Transverse colon (tissue), 4 donors: ENCODE data around the gene MND1. TPM values are rescaled to one million over a fixed set of nuclear protein-coding genes. Genes with fewer than 3 reads are reported as not detected.

Experiments
- DNase-seq: peaks from one replicate; pipeline ENCODE4 v3.0.0-alpha.2; 2019
- H3K27ac ChIP-seq, 4 donors: fragments of 200-600 bp; sonication (generic); 2 replicates each; pipeline ENCODE4 v1.5.1; 2016 to 2018; ENCODE audit warnings: inconsistent platforms in 4 of 4
- H3K27me3 ChIP-seq: fragments of 200-600 bp; sonication (generic); 2 replicates; pipeline ENCODE4 v1.5.1; 2017; ENCODE audit warnings: inconsistent platforms
- H3K36me3 ChIP-seq, 4 donors: fragments of 200-600 bp; sonication (generic); 2 replicates each; pipeline ENCODE4 v1.5.1; 2017 to 2019; ENCODE audit warnings: inconsistent platforms in 4 of 4
- H3K4me1 ChIP-seq, 4 donors: fragments of 200-600 bp; sonication (generic); 2 replicates each; pipeline ENCODE4 v1.5.1; 2017 to 2020; ENCODE audit warnings: inconsistent platforms in 4 of 4
- H3K4me3 ChIP-seq, 4 donors: fragments of 200-600 bp; sonication (generic); 1 replicate in 1 of 4; 2 replicates in 3 of 4; pipeline versions ENCODE4 v1.5.1 to v1.6.1; 2017 to 2019; ENCODE audit warnings: inconsistent platforms in 4 of 4
- H3K9me3 ChIP-seq, 2 donors: fragments of 200-600 bp; sonication (generic); 2 replicates each; pipeline ENCODE4 v1.5.1; 2017 to 2019; ENCODE audit warnings: inconsistent platforms in 2 of 2
- EP300 ChIP-seq: sonication (generic); formaldehyde crosslinking; IDR thresholded peaks from one replicate; pipeline ENCODE4 v1.6.1; 2017; ENCODE audit warnings: antibody characterized with exemption, low read depth
- POLR2A ChIP-seq: fragments of 450-650 bp; IDR thresholded peaks from one replicate; pipeline ENCODE4 v1.6.1; 2016; ENCODE audit warnings: antibody characterized with exemption, mild to moderate bottlenecking, moderate library complexity
- POLR2AphosphoS5 ChIP-seq, 3 donors: sonication (generic); formaldehyde crosslinking; IDR thresholded peaks; one replicate each; pipeline ENCODE4 v1.6.1; 2016; ENCODE audit warnings: antibody characterized with exemption in 3 of 3
- WGBS, 2 donors: methylation state at CpG; one replicate each; pipeline ENCODE4 v1.1.5; 2018; ENCODE audit warnings: low coverage in 1 of 2; 5-methylcytosine and 5-hydroxymethylcytosine counted together
- in situ Hi-C, 4 donors: fragments of 200-750 bp; cut with MboI; loops; one replicate each; pipeline versions ENCODE4 v1.15.0 to v1.15.1; 2017; ENCODE audit warnings: low sequenced_read_pairs in 3 of 4, low pct_ligation_motif_present in 1 of 4, low pct_unique_long_range_greater_than_20kb in 1 of 4
- intact Hi-C: fragments of 100-400 bp; cut with DNase I; formaldehyde crosslinking; loops from one replicate; pipeline ENCODE4 v1.15.1; 2023; ENCODE audit warnings: low total_unique reads
- total RNA-seq, 4 donors: library from RNA; depleted of rRNA; stranded (reverse); fragments of >200 nt; gene quantifications; one replicate each; pipeline ENCODE4 v1.1.0, GENCODE V29; 2016
- TF ChIP-seq, protein P1 (sequence below), 5 experiments: fragments of 200-600 bp in 3 of 5; fragments of 450-650 bp in 2 of 5; sonication (generic) in 3 of 5; IDR thresholded peaks; 1 replicate in 2 of 5; 2 replicates in 3 of 5; pipeline ENCODE4 v1.5.1; 2016 to 2017; ENCODE audit warnings: antibody characterized with exemption in 5 of 5, inconsistent platforms in 3 of 5, mild to moderate bottlenecking in 2 of 5, moderate library complexity in 1 of 5

MND1 gene
- total RNA-seq, 4 donors from 2014 or later, result 0.80 to 3.2 (median 1.4) TPM; not detected in 1

DNA sequence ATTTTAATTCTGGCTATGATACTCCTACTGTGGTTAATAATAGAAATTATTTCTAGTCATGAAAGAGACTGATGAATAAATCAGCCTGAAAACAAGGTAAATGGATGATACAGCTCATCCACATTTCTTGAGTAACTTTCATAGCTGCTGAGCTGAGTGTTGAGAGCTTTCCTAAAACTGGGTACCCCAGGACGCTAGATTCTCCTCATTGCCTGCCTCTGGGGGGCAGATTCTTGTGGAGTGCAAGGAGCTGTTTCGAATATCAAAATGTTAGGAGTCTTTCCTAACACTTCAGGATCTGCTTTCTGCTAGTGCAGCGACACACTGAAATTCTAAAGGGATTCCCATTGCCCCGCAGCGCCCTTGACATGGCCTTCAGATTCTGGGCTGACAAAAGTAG, 2.1 kb downstream of the MND1 start:
- Histone ChIP-seq H3K27ac (no peak overlapping the region), H3K4me3 (no peak overlapping the region), H3K27me3 (no peaks in the 10 kb centered on the region), H3K9me3 (no peaks in the 10 kb centered on the region), H3K36me3 (no peaks in the 10 kb centered on the region), H3K4me1 (peaks cover 0 to 18% (median 6%) of the 10 kb centered on the region in 4 donors)
- no peak for TF ChIP-seq EP300
- TF ChIP-seq, protein P1, sequence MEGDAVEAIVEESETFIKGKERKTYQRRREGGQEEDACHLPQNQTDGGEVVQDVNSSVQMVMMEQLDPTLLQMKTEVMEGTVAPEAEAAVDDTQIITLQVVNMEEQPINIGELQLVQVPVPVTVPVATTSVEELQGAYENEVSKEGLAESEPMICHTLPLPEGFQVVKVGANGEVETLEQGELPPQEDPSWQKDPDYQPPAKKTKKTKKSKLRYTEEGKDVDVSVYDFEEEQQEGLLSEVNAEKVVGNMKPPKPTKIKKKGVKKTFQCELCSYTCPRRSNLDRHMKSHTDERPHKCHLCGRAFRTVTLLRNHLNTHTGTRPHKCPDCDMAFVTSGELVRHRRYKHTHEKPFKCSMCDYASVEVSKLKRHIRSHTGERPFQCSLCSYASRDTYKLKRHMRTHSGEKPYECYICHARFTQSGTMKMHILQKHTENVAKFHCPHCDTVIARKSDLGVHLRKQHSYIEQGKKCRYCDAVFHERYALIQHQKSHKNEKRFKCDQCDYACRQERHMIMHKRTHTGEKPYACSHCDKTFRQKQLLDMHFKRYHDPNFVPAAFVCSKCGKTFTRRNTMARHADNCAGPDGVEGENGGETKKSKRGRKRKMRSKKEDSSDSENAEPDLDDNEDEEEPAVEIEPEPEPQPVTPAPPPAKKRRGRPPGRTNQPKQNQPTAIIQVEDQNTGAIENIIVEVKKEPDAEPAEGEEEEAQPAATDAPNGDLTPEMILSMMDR (IDR thresholded peaks at IDR 0.05), result no peak
- TF ChIP-seq POLR2AphosphoS5 (IDR thresholded peaks at IDR 0.05), result no peak
- no peak for TF ChIP-seq POLR2A
- in situ Hi-C loops (loop anchor here in 3 of 4 donors (5.0 to 25.0 kb wide), 3 partner anchors 226 to 241 kb away; no protein-coding TSS in a partner anchor), intact Hi-C loops (loop anchor here (10.0 kb wide), 2 partner anchors 298 to 408 kb away; no protein-coding TSS in a partner anchor)
- no peak for DNase-seq
- WGBS, 2 donors, result 88 to 100% methylated on average over 1 to 5 of the region's 5 CpGs

DNA sequence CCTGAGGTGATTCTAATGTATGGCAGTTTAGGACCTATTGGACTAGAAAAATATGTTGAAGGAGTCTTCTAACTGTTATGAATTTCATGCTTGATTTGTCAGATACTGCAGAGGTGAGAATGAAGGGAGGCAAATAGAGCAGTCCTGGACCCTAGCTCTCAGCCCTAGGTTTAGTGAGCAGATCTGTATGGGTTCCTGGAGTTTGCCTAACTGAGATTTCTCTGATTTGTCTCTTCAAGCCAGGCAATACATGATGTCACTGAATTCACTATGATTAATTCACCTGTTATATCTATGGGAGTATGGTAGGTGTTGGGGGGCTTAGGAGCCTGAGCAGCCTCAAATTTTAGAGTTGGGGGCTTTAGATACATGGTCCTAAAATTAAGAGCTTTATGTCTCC, 2.6 kb downstream of the MND1 start:
- H3K9me3 ChIP-seq, result no peaks in the 10 kb centered on the region
- no peak overlapping the region for H3K4me3 ChIP-seq
- no peak overlapping the region for H3K27ac ChIP-seq
- TF ChIP-seq POLR2A (no peak), EP300 (no peak), POLR2AphosphoS5 (IDR thresholded peaks at IDR 0.05) (no peak)
- TF ChIP-seq, protein P1 (IDR thresholded peaks at IDR 0.05), result no peak
- DNase-seq, result no peak
- in situ Hi-C loops, result loop anchor here in 3 of 4 donors (5.0 to 25.0 kb wide), 3 partner anchors 225 to 240 kb away; no protein-coding TSS in a partner anchor
- H3K36me3 ChIP-seq, result no peaks in the 10 kb centered on the region
- intact Hi-C loops, result loop anchor here (10.0 kb wide), 2 partner anchors 298 to 408 kb away; no protein-coding TSS in a partner anchor
- no peaks in the 10 kb centered on the region for H3K27me3 ChIP-seq
- H3K4me1 ChIP-seq, result peaks cover 0 to 12% (median 6%) of the 10 kb centered on the region in 4 donors

DNA sequence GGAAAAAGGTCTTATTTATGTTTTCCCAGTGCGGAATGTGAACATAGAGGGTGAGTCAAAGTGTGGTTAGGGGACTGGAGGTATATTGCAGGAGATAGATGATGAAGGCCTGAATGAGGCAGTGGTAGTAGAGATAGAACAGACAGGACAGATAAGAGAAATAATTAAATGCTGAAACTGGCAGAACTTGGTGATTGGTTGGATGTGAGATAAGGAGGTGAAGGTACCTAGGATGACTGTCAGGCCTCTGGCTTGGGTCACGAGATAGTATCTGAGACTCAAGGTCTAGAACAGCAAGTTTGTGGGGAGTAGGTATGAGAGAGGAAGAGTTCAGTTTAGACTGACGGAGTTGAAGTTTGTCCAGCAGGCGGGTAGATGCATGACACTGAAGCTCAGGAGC, 3.5 kb downstream of the MND1 start:
- in situ Hi-C loops (loop anchor here in 3 of 4 donors (5.0 to 25.0 kb wide), 3 partner anchors 224 to 239 kb away; no protein-coding TSS in a partner anchor), intact Hi-C loops (loop anchor here (10.0 kb wide), 2 partner anchors 297 to 407 kb away; no protein-coding TSS in a partner anchor)
- TF ChIP-seq EP300 (no peak), POLR2AphosphoS5 (IDR thresholded peaks at IDR 0.05) (no peak), POLR2A (no peak)
- TF ChIP-seq, protein P1 (IDR thresholded peaks at IDR 0.05), result no peak
- Histone ChIP-seq H3K36me3 (no peaks in the 10 kb centered on the region), H3K4me3 (no peak overlapping the region), H3K27ac (no peak overlapping the region), H3K27me3 (no peaks in the 10 kb centered on the region), H3K4me1 (peaks cover 0 to 12% (median 6%) of the 10 kb centered on the region in 4 donors), H3K9me3 (no peaks in the 10 kb centered on the region)
- WGBS, 2 donors, result 91 to 98% methylated on average over 4 of the region's 4 CpGs
- no peak for DNase-seq

DNA sequence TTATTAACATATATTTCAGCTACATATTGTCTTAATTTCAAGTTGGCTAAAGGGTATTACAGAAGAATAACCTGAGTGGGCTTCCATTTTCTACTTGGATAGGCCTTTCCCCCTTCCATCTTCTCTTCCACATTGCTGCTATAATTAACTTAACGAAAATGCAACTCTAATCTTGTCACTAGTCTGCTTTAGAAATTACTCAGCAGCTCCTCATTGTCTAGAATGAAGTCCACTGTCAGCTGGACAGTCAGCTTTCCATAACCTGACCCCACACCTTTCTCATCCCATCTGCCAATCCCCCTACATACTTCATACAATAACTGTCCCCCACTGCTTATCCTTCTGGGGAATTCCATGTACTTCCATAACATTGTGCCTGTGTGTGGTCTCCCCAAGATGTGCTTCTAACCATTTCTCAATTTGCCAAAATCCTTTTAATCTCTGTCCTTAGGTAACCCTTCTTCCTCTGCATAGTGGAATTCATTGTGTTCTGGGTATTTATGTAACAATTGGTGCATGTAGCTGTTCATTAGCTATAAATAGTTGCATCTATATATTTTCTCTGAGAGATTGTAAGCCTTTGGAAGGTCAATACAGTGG, 4.8 kb downstream of the MND1 start:
- Histone ChIP-seq H3K9me3 (no peaks in the 10 kb centered on the region), H3K27ac (no peak overlapping the region), H3K36me3 (no peaks in the 10 kb centered on the region), H3K27me3 (no peaks in the 10 kb centered on the region), H3K4me1 (peaks cover 0 to 12% (median 4%) of the 10 kb centered on the region in 4 donors), H3K4me3 (no peak overlapping the region)
- 78 to 83% methylated on average over 1 of the region's 1 CpG for WGBS, 2 donors
- DNase-seq, result no peak
- TF ChIP-seq POLR2AphosphoS5 (IDR thresholded peaks at IDR 0.05), result no peak
- intact Hi-C loops (loop anchor here (10.0 kb wide), 2 partner anchors 295 to 405 kb away; no protein-coding TSS in a partner anchor), in situ Hi-C loops (loop anchor here in 3 of 4 donors (5.0 to 25.0 kb wide), 3 partner anchors 223 to 238 kb away; no protein-coding TSS in a partner anchor)
